Measurements from ENCODE around the gene CPA5. TPM values are rescaled to one million over a fixed set of nuclear protein-coding genes. Genes with fewer than 3 reads are reported as not detected.

CPA5 gene
- total RNA-seq, 2 donors from 2014 or later, result not detected

GRCh38 chr7:130346941-130347340 lies 2.3 kb downstream of the CPA5 start:
- Histone ChIP-seq H3K27me3 (replicated peaks; ENCODE audit: insufficient read depth) (no peaks in the 10 kb centered on the region), H3K36me3 (no peaks in the 10 kb centered on the region), H3K27ac (no peak overlapping the region), H3K4me3 (no peak overlapping the region), H3K9me3 (no peaks in the 10 kb centered on the region), H3K4me1 (ENCODE audit: control insufficient read depth in 1 of 2, low read depth in 2 of 2) (no peaks in the 10 kb centered on the region)
- TF ChIP-seq CTCF (IDR thresholded peaks at IDR 0.05), result no peak
- ATAC-seq (ENCODE audit: insufficient number of reproducible peaks, low FRiP score, low read depth) (no peak), DNase-seq (ENCODE audit: low spot score) (no peak)

- TF ChIP-seq CTCF (IDR thresholded peaks at IDR 0.05), result no peak
- Histone ChIP-seq H3K27me3 (replicated peaks; ENCODE audit: insufficient read depth) (no peaks in the 10 kb centered on the region), H3K36me3 (no peaks in the 10 kb centered on the region), H3K9me3 (no peaks in the 10 kb centered on the region), H3K27ac (no peak overlapping the region), H3K4me3 (no peak overlapping the region), H3K4me1 (ENCODE audit: control insufficient read depth in 1 of 2, low read depth in 2 of 2) (peaks cover 6 to 17% of the 10 kb centered on the region in 2 donors)
- DNase-seq (ENCODE audit: low spot score), result no peak
- ATAC-seq (ENCODE audit: insufficient number of reproducible peaks, low FRiP score, low read depth), result no peak
Measured at GRCh38 chr7:130349911-130350782, 5.5 kb downstream of the CPA5 start.

- no peak for ATAC-seq (ENCODE audit: insufficient number of reproducible peaks, low FRiP score, low read depth)
- H3K27me3 ChIP-seq (replicated peaks; ENCODE audit: insufficient read depth), result no peaks in the 10 kb centered on the region
- no peak for DNase-seq (ENCODE audit: low spot score)
- H3K4me3 ChIP-seq, result no peak overlapping the region
- H3K9me3 ChIP-seq, result no peaks in the 10 kb centered on the region
- no peak overlapping the region for H3K27ac ChIP-seq
- peaks cover 6 to 22% of the 10 kb centered on the region in 2 donors for H3K4me1 ChIP-seq (ENCODE audit: control insufficient read depth in 1 of 2, low read depth in 2 of 2)
- H3K36me3 ChIP-seq, result no peaks in the 10 kb centered on the region
- TF ChIP-seq CTCF (IDR thresholded peaks at IDR 0.05), result no peak
Measured at GRCh38 chr7:130350945-130351790, 6.6 kb downstream of the CPA5 start.

GRCh38 chr7:130351791-130352090 lies 7.1 kb downstream of the CPA5 start:
- Histone ChIP-seq H3K4me1 (ENCODE audit: control insufficient read depth in 1 of 2, low read depth in 2 of 2) (peaks cover 10 to 28% of the 10 kb centered on the region in 2 donors), H3K9me3 (no peaks in the 10 kb centered on the region), H3K4me3 (no peak overlapping the region), H3K27me3 (replicated peaks; ENCODE audit: insufficient read depth) (no peaks in the 10 kb centered on the region), H3K27ac (no peak overlapping the region), H3K36me3 (no peaks in the 10 kb centered on the region)
- ATAC-seq (ENCODE audit: insufficient number of reproducible peaks, low FRiP score, low read depth) (no peak), DNase-seq (ENCODE audit: low spot score) (no peak)
- TF ChIP-seq CTCF (IDR thresholded peaks at IDR 0.05), result no peak
